Fibroblast of lung (primary cell): ENCODE results near the gene ABHD10. TPM values are rescaled to one million over a fixed set of nuclear protein-coding genes. Genes with fewer than 3 reads are reported as not detected.

ENCODE experiments used
- DNase-seq, 2 donors: peaks; one replicate each; pipeline versions ENCODE4 v3.0.0 to v3.0.0-alpha.2; 2010; ENCODE audit warnings: low read depth in 2 of 2
- H2AFZ ChIP-seq: 2 replicates; pipeline ENCODE4 v1.5.1; 2012; ENCODE audit warnings: low read length, control low read depth, inconsistent platforms
- H3K27ac ChIP-seq: 2 replicates; pipeline ENCODE4 v1.5.1; 2011; ENCODE audit warnings: low read length, control low read depth; ENCODE audit not compliant: insufficient read depth
- H3K27me3 ChIP-seq: 2 replicates; pipeline ENCODE4 v1.5.1; 2011; ENCODE audit warnings: mild to moderate bottlenecking, low read length; ENCODE audit not compliant: control insufficient read depth, insufficient read depth
- H3K36me3 ChIP-seq: 2 replicates; pipeline ENCODE4 v1.5.1; 2011; ENCODE audit warnings: low read length; ENCODE audit not compliant: control insufficient read depth, insufficient read depth
- H3K4me1 ChIP-seq: 2 replicates; pipeline ENCODE4 v1.5.1; 2011; ENCODE audit warnings: low read length; ENCODE audit not compliant: control insufficient read depth, insufficient read depth; ENCODE audit errors: extremely low read depth
- H3K4me2 ChIP-seq: 2 replicates; pipeline ENCODE4 v1.5.1; 2011; ENCODE audit warnings: low read length, control low read depth; ENCODE audit not compliant: insufficient read depth; ENCODE audit errors: extremely low read depth
- H3K4me3 ChIP-seq, 4 experiments: fragments of 200-600 bp in 1 of 4; sonication (generic) in 1 of 4; replicated peaks in 1 of 4; 2 replicates each; pipeline ENCODE4 v1.5.1; 2011 to 2016; ENCODE audit warnings: low read length in 4 of 4, low read depth in 3 of 4, mild to moderate bottlenecking in 3 of 4, control low read depth in 2 of 4, inconsistent platforms in 1 of 4, mixed read lengths in 1 of 4; ENCODE audit not compliant: insufficient read depth in 1 of 4; ENCODE audit errors: control extremely low read depth in 1 of 4
- H3K79me2 ChIP-seq: 2 replicates; pipeline ENCODE4 v1.5.1; 2012; ENCODE audit warnings: mild to moderate bottlenecking, low read length, inconsistent platforms; ENCODE audit not compliant: control insufficient read depth, insufficient read depth
- H3K9ac ChIP-seq: 2 replicates; pipeline ENCODE4 v1.5.1; 2011; ENCODE audit warnings: mild to moderate bottlenecking, low read length, control low read depth; ENCODE audit not compliant: insufficient read depth
- H3K9me3 ChIP-seq: 2 replicates; pipeline ENCODE4 v1.5.1; 2012; ENCODE audit warnings: low read depth, low read length; ENCODE audit not compliant: control insufficient read depth, insufficient read depth
- H4K20me1 ChIP-seq: 2 replicates; pipeline ENCODE4 v1.5.1; 2011; ENCODE audit warnings: low read length; ENCODE audit not compliant: control insufficient read depth, insufficient read depth; ENCODE audit errors: extremely low read depth
- EZH2 ChIP-seq: IDR thresholded peaks from 2 replicates; pipeline ENCODE4 v1.5.1; 2012; ENCODE audit warnings: low read length, control low read depth, mild to moderate bottlenecking; ENCODE audit errors: missing control alignments
- polyA plus RNA-seq, 2 donors: library from polyadenylated mRNA; depleted of rRNA in 1 of 2; stranded (reverse) in 1 of 2; unstranded in 1 of 2; fragments of >200 nt; gene quantifications; 2 replicates each; pipeline ENCODE4 v1.2.1, GENCODE V29; 2011 to 2012; ENCODE audit warnings: missing spikeins in 1 of 2
- total RNA-seq: library from RNA; depleted of rRNA; stranded (reverse); fragments of >200 nt; gene quantifications from 2 replicates; pipeline ENCODE4 v1.2.1, GENCODE V29; 2014
- TF ChIP-seq, protein P1 (sequence below), 2 donors: IDR thresholded peaks in 1 of 2; conservative IDR thresholded peaks in 1 of 2; 1 replicate in 1 of 2; 2 replicates in 1 of 2; pipeline ENCODE4 v1.5.1; 2011 to 2012; ENCODE audit warnings: low read length in 2 of 2, control low read depth in 1 of 2, inconsistent platforms in 1 of 2, low read depth in 1 of 2, mild to moderate bottlenecking in 1 of 2

ABHD10 gene
- total and polyA plus RNA-seq, 2 donors (not counting 1 experiment from before 2014, with no cell fraction given) = 29.8 to 48.6 TPM

DNA sequence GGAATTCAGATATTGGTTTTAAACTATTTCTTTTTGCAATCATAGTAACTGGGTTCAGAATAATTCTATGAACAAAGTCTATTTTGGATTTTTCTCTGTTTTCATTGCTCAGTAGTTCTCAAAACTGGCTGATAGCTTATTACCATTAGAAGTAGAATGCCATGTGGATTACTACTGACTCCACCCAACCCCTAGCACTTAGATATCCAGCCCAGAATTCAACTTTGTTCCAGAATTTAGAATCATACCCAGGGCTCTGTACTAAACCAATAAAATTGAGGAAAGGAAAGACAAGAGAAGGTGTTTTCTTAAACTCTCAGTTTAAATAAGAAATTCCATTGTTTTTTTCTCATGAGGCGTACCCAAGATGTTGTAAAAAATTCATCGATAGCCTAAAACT lies 39.0 kb upstream of the ABHD10 start:
- Histone ChIP-seq H3K4me2 (no peak overlapping the region), H3K4me3 (no peak overlapping the region), H2AFZ (no peak overlapping the region), H3K9me3 (no peaks in the 10 kb centered on the region), H3K27ac (no peak overlapping the region), H4K20me1 (no peaks in the 10 kb centered on the region), H3K27me3 (no peaks in the 10 kb centered on the region), H3K4me1 (peaks cover 14% of the 10 kb centered on the region), H3K36me3 (peaks cover 3% of the 10 kb centered on the region), H3K79me2 (no peaks in the 10 kb centered on the region), H3K9ac (no peak overlapping the region)
- TF ChIP-seq EZH2 = no peak
- TF ChIP-seq, protein P1, sequence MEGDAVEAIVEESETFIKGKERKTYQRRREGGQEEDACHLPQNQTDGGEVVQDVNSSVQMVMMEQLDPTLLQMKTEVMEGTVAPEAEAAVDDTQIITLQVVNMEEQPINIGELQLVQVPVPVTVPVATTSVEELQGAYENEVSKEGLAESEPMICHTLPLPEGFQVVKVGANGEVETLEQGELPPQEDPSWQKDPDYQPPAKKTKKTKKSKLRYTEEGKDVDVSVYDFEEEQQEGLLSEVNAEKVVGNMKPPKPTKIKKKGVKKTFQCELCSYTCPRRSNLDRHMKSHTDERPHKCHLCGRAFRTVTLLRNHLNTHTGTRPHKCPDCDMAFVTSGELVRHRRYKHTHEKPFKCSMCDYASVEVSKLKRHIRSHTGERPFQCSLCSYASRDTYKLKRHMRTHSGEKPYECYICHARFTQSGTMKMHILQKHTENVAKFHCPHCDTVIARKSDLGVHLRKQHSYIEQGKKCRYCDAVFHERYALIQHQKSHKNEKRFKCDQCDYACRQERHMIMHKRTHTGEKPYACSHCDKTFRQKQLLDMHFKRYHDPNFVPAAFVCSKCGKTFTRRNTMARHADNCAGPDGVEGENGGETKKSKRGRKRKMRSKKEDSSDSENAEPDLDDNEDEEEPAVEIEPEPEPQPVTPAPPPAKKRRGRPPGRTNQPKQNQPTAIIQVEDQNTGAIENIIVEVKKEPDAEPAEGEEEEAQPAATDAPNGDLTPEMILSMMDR (conservative IDR thresholded peaks at IDR 0.05 in 1 of 2, IDR thresholded peaks at IDR 0.05 in 1 of 2; ENCODE audit: low read depth in 1 of 2, low read length in 2 of 2) = no peak
- DNase-seq = no peak

DNA sequence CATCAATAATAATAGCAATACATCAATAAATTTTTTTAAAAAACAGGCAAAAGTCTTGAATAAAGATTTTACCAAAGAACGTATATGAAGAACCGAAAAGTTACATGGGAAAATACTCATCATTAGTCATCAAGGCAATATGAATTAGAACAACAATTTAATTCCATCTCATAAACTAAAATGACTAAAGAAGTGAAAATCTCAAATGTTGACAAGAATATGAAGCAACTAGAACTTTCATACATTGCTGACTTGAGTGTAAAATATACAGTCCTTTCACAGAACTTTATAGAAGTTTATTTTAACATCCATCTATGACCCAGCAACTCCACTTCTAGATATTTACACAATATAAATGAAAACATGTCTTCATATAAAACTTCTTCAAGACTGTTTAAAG lies 35.3 kb upstream of the ABHD10 start:
- Histone ChIP-seq H3K9me3 (no peaks in the 10 kb centered on the region), H3K4me3 (no peak overlapping the region), H3K4me2 (no peak overlapping the region), H4K20me1 (no peaks in the 10 kb centered on the region), H3K79me2 (no peaks in the 10 kb centered on the region), H3K27me3 (no peaks in the 10 kb centered on the region), H3K27ac (no peak overlapping the region), H2AFZ (no peak overlapping the region), H3K36me3 (peaks cover 3% of the 10 kb centered on the region), H3K4me1 (no peaks in the 10 kb centered on the region), H3K9ac (no peak overlapping the region)
- peak in 1 of 2 donors; percentile 20 for DNase-seq
- no peak for TF ChIP-seq EZH2
- TF ChIP-seq, protein P1 (conservative IDR thresholded peaks at IDR 0.05 in 1 of 2, IDR thresholded peaks at IDR 0.05 in 1 of 2; ENCODE audit: low read depth in 1 of 2, low read length in 2 of 2) = no peak

- no peak for TF ChIP-seq EZH2
- TF ChIP-seq, protein P1 (conservative IDR thresholded peaks at IDR 0.05 in 1 of 2, IDR thresholded peaks at IDR 0.05 in 1 of 2; ENCODE audit: low read depth in 1 of 2, low read length in 2 of 2) = no peak
Measured at GRCh38 chr3:111944372-111944771, 34.5 kb upstream of the ABHD10 start.

More at GRCh38 chr3:111944372-111944771, 34.5 kb upstream of the ABHD10 start:
- Histone ChIP-seq H3K4me1 (no peaks in the 10 kb centered on the region), H3K9ac (no peak overlapping the region), H2AFZ (no peak overlapping the region), H3K9me3 (no peaks in the 10 kb centered on the region), H3K79me2 (no peaks in the 10 kb centered on the region), H3K36me3 (peaks cover 3% of the 10 kb centered on the region), H3K27ac (no peak overlapping the region), H3K4me3 (no peak overlapping the region), H3K4me2 (no peak overlapping the region), H4K20me1 (no peaks in the 10 kb centered on the region), H3K27me3 (no peaks in the 10 kb centered on the region)
- peak in 1 of 2 donors; percentile 22 for DNase-seq
